ENCODE measurements around the gene NEDD4L. TPM values are rescaled to one million over a fixed set of nuclear protein-coding genes. Genes with fewer than 3 reads are reported as not detected.

The NEDD4L gene
- total and polyA plus RNA-seq, 2 experiments from 2014 or later, result 36.2 to 72.3 TPM

- ATAC-seq (no peak), DNase-seq (ENCODE audit: low spot score) (no peak)
- no peaks in the 10 kb centered on the region for H3K79me2 ChIP-seq (replicated peaks; ENCODE audit: insufficient read depth)
- H4K20me1 ChIP-seq (replicated peaks; ENCODE audit: insufficient read depth), result no peaks in the 10 kb centered on the region
- Mint-ChIP-seq H3K4me3 (no peak overlapping the region), H3K27me3 (ENCODE audit: insufficient read depth, low read depth, poor library complexity) (peaks cover 3% of the 10 kb centered on the region), H3K9me3 (no peaks in the 10 kb centered on the region; the same call in 2 of the 3 replicates), H3K4me1 (peaks cover 45% of the 10 kb centered on the region), H3K27ac (peak overlapping the region; percentile 51), H3K36me3 (ENCODE audit: low read depth) (peaks cover 42% of the 10 kb centered on the region)
- H3K4me1 ChIP-seq (ENCODE audit: insufficient read depth), result peaks cover 33% of the 10 kb centered on the region
- H3K4me3 ChIP-seq, result no peak overlapping the region
- H2AFZ ChIP-seq, result no peak overlapping the region
- no peak overlapping the region for H3K27ac ChIP-seq (ENCODE audit: low read depth)
- H3K36me3 ChIP-seq (ENCODE audit: insufficient read depth), result peaks cover 17% of the 10 kb centered on the region; the same call in 1 of the 2 replicates
- TF ChIP-seq ZNF331 (CRISPR knock-in tag; IDR thresholded peaks at IDR 0.05; ENCODE audit: low read depth) (no peak), CREB1 (CRISPR knock-in tag; IDR thresholded peaks at IDR 0.05; ENCODE audit: low read depth) (no peak), ETS1 (IDR thresholded peaks at IDR 0.05) (no peak), CTCF (conservative IDR thresholded peaks at IDR 0.05; ENCODE audit: low read depth in 2 of 2) (no peak), NANOG (IDR thresholded peaks at IDR 0.05; ENCODE audit: borderline replicate concordance) (no peak), EZH2 (IDR thresholded peaks at IDR 0.05; ENCODE audit: low read depth, unreplicated experiment) (no peak), REST (IDR thresholded peaks at IDR 0.05; ENCODE audit: unreplicated experiment) (no peak), POLR2AphosphoS5 (IDR thresholded peaks at IDR 0.05; ENCODE audit: low read depth) (no peak), EZH2phosphoT487 (IDR thresholded peaks at IDR 0.05; ENCODE audit: unreplicated experiment) (no peak), JUNB (IDR thresholded peaks at IDR 0.05; ENCODE audit: unreplicated experiment) (no peak)
- H3F3A ChIP-seq (replicated peaks; ENCODE audit: low read depth), result 0 out of 2 replicates have a peak, but pooled peaks cover 5% of the 10 kb centered on the region
- no peak overlapping the region for H3K4me2 ChIP-seq
- H3K9me2 ChIP-seq (ENCODE audit: insufficient read depth), result no peaks in the 10 kb centered on the region
- no peaks in the 10 kb centered on the region for H3K27me3 ChIP-seq (ENCODE audit: insufficient read depth)
These were observed 304.5 kb downstream of the NEDD4L start for GRCh38 chr18:58348517-58348916.
